ENCODE data around the gene CRB3.

Gene CRB3

DNA sequence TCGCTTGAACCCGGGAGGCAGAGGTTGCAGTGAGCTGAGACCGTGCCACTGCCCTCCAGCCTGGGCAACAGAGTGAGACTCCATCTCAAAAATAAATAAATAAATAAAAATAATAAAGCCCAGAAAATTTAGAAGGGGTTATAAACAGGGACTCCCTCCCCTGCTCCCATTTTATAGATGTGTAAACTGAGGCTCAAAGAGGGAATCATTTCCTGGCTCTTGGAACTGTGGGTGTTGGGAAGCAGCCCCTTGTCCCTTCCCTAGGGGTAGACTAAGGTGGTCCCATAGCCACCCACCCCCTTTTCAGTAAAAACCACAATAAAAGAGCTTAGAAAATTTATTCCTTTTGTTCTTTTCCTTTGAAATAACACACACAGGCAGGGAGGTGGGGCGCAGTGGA is 24.3 kb upstream of the CRB3 start:
- H3K4me3 ChIP-seq (ENCODE audit: low read length), result no peak overlapping the region
- H3K9me3 ChIP-seq (ENCODE audit: control insufficient read depth, insufficient read depth, low read length), result peaks cover 1% of the 10 kb centered on the region; the same call in 1 of the 2 replicates
- no CpG with 5 or more reads among the region's 4 CpGs for WGBS (ENCODE audit: insufficient coverage, insufficient read length)

DNA sequence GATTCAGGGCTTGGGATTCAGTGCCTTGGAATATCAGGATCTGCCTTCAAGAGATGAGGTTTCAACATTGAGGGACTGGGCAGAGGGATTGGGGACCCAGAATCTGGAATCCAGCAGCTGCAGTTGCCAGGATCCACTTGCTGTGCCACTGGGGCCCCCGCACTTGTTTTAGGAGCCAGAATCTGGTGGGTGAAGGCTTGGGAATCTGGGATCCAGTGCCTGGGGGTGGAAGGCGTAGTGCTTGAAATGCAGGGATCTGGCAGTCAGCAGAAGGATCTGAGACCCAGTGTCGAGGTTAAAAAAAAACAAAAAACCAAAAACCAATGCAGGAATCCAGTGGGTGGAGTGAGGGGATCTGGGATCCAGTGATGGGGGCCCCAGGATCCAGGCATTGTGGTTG is 23.2 kb upstream of the CRB3 start:
- H3K27me3 ChIP-seq (ENCODE audit: control insufficient read depth, insufficient read depth, low read length), result no peaks in the 10 kb centered on the region
- WGBS (ENCODE audit: insufficient coverage, insufficient read length), result no CpG with 5 or more reads among the region's 3 CpGs
- no peaks in the 10 kb centered on the region for H3K4me1 ChIP-seq (ENCODE audit: control insufficient read depth, insufficient read depth, low read length)
- H3K4me3 ChIP-seq (ENCODE audit: low read length), result no peak overlapping the region
- no peaks in the 10 kb centered on the region for H3K36me3 ChIP-seq (ENCODE audit: control insufficient read depth, insufficient read depth, low read length)
- H3K9me3 ChIP-seq (ENCODE audit: control insufficient read depth, insufficient read depth, low read length), result peaks cover 1% of the 10 kb centered on the region; the same call in 1 of the 2 replicates
- no peak for DNase-seq (ENCODE audit: low read depth, low spot score)
- H3K27ac ChIP-seq (ENCODE audit: low read length), result no peak overlapping the region

More for the DNA sequence above, 24.3 kb upstream of the CRB3 start:
- Histone ChIP-seq H3K27me3 (ENCODE audit: control insufficient read depth, insufficient read depth, low read length) (no peaks in the 10 kb centered on the region), H3K36me3 (ENCODE audit: control insufficient read depth, insufficient read depth, low read length) (no peaks in the 10 kb centered on the region), H3K4me1 (ENCODE audit: control insufficient read depth, insufficient read depth, low read length) (no peaks in the 10 kb centered on the region), H3K27ac (ENCODE audit: low read length) (no peak overlapping the region)
- DNase-seq (ENCODE audit: low read depth, low spot score), result no peak

DNA sequence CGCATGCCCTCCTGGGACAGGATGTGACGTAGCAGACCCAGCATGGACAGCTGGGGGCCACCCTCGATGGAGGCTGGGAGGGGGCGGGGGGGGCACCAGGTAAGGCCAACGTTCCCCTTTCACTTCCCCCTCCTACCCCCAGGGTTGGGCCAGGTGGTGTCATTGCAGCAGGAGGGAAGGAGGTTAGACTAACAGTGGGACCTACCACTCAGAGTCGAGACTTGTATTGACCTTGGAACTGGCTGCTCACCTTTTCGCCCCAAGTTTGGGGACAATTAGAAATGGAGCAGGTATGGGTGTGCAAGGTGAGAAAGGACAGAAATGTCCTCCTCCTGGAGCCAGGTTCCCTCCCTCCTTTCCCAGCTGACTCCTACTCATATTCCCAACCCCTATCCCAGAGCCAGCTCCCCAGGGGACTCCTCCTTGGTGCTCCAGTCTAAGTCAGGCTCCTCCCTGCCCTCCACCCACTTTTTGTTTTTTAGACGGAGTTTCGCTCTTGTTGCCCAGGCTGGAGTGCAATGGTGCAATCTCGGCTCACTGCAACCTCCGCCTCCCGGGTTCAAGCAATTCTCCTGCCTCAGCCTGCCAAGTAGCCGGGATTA is 21.9 kb upstream of the CRB3 start:
- Histone ChIP-seq H3K27ac (ENCODE audit: low read length) (no peak overlapping the region), H3K4me1 (ENCODE audit: control insufficient read depth, insufficient read depth, low read length) (no peaks in the 10 kb centered on the region), H3K4me3 (ENCODE audit: low read length) (no peak overlapping the region), H3K9me3 (ENCODE audit: control insufficient read depth, insufficient read depth, low read length) (no peaks in the 10 kb centered on the region), H3K36me3 (ENCODE audit: control insufficient read depth, insufficient read depth, low read length) (no peaks in the 10 kb centered on the region), H3K27me3 (ENCODE audit: control insufficient read depth, insufficient read depth, low read length) (no peaks in the 10 kb centered on the region)
- WGBS (ENCODE audit: insufficient coverage, insufficient read length), result no CpG with 5 or more reads among the region's 13 CpGs
- no peak for DNase-seq (ENCODE audit: low read depth, low spot score)

DNA sequence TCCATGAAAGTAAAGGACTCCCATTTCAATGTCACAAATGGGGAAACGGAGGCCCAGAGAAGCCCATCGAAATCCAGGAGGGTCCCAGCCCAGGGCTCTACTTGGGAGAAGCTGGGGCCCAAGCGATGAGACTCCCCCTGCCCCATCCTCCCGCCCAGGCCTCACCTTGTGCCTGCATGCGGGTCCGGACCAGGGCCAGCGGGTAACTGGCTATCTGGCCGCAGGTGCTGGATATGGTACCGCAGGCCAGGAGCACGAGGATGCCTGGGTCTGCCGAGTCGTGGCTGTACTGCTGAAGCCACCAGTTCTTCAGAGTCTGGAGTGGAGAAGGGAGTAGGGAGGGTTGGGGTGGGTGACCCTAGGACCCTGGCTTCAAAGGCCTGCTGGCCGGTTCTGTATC is 20.1 kb upstream of the CRB3 start:
- Histone ChIP-seq H3K36me3 (ENCODE audit: control insufficient read depth, insufficient read depth, low read length) (no peaks in the 10 kb centered on the region), H3K27me3 (ENCODE audit: control insufficient read depth, insufficient read depth, low read length) (no peaks in the 10 kb centered on the region), H3K9me3 (ENCODE audit: control insufficient read depth, insufficient read depth, low read length) (no peaks in the 10 kb centered on the region), H3K4me1 (ENCODE audit: control insufficient read depth, insufficient read depth, low read length) (no peaks in the 10 kb centered on the region), H3K4me3 (ENCODE audit: low read length) (no peak overlapping the region), H3K27ac (ENCODE audit: low read length) (no peak overlapping the region)
- no peak for DNase-seq (ENCODE audit: low read depth, low spot score)
- no CpG with 5 or more reads among the region's 13 CpGs for WGBS (ENCODE audit: insufficient coverage, insufficient read length)

DNA sequence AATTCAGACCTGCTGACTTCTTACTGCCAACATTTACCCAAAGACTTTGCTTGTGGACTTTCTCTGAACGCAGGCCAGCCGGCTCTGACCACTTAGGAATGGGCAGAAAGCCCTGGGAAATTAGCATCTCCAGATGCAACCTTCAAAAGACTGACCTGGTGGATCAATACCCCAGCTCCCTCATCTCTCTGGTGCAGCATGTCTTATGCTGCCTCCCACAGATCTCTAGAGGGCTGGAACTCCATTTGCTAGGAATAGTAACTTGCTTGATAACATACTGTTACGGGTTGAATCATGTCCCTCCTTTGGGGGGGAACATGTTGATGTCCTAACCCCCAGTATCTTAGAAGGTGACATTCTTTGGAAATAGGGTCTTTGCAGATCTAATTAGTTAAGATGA is 17.6 kb upstream of the CRB3 start:
- Histone ChIP-seq H3K4me3 (ENCODE audit: low read length) (no peak overlapping the region), H3K9me3 (ENCODE audit: control insufficient read depth, insufficient read depth, low read length) (no peaks in the 10 kb centered on the region), H3K27ac (ENCODE audit: low read length) (no peak overlapping the region), H3K27me3 (ENCODE audit: control insufficient read depth, insufficient read depth, low read length) (no peaks in the 10 kb centered on the region), H3K36me3 (ENCODE audit: control insufficient read depth, insufficient read depth, low read length) (no peaks in the 10 kb centered on the region; the same call in 1 of the 2 replicates), H3K4me1 (ENCODE audit: control insufficient read depth, insufficient read depth, low read length) (no peaks in the 10 kb centered on the region)
- no CpG with 5 or more reads among the region's 3 CpGs for WGBS (ENCODE audit: insufficient coverage, insufficient read length)
- DNase-seq (ENCODE audit: low read depth, low spot score), result no peak

DNA sequence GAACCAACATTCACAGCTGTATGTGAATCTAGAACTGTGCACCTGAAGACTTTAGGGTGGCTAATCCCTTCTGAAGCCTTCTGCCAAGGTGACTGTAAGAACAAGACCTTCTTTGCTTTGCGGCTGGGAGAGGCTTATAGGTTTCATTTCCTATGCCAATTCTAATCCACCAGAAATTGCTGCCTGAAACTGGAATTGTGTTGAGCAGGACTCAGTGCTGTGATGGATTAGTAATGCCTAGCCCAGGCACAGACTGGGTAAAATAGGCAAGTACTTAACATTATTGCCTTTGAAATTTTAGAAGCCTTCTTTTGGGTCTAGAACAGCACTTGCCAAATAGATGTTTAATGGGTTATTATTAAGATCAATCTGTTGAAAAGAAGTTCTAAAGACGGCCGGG is 16.0 kb upstream of the CRB3 start:
- no peaks in the 10 kb centered on the region for H3K9me3 ChIP-seq (ENCODE audit: control insufficient read depth, insufficient read depth, low read length)
- DNase-seq (ENCODE audit: low read depth, low spot score), result no peak
- no peak overlapping the region for H3K4me3 ChIP-seq (ENCODE audit: low read length)
- no peak overlapping the region for H3K27ac ChIP-seq (ENCODE audit: low read length)
- H3K4me1 ChIP-seq (ENCODE audit: control insufficient read depth, insufficient read depth, low read length), result no peaks in the 10 kb centered on the region
- no peaks in the 10 kb centered on the region; the same call in 1 of the 2 replicates for H3K36me3 ChIP-seq (ENCODE audit: control insufficient read depth, insufficient read depth, low read length)
- WGBS (ENCODE audit: insufficient coverage, insufficient read length), result no CpG with 5 or more reads among the region's 3 CpGs
- no peaks in the 10 kb centered on the region for H3K27me3 ChIP-seq (ENCODE audit: control insufficient read depth, insufficient read depth, low read length)

DNA sequence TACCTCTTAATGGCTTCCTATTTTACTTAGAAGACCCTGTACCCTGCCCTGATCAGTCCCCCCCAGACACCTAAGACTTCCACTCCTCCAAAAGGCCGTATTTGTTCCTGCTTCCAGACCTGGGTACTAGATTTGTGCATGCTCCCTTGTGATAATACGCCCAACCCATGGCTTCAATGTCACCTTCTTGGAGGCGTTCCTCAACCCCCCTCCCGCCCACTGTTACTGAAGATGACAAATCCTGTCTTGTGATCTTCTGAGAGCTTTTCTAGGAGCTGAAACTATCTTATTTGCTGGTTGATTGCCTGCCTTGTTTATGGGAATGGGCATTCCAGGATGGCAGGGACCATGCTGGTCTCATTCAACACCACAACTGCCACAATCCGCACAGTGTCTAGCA is 13.9 kb upstream of the CRB3 start:
- H3K36me3 ChIP-seq (ENCODE audit: control insufficient read depth, insufficient read depth, low read length), result peaks cover 9% of the 10 kb centered on the region
- no peak overlapping the region for H3K4me3 ChIP-seq (ENCODE audit: low read length)
- H3K27ac ChIP-seq (ENCODE audit: low read length), result no peak overlapping the region
- no CpG with 5 or more reads among the region's 5 CpGs for WGBS (ENCODE audit: insufficient coverage, insufficient read length)
- no peaks in the 10 kb centered on the region for H3K4me1 ChIP-seq (ENCODE audit: control insufficient read depth, insufficient read depth, low read length)
- no peak for DNase-seq (ENCODE audit: low read depth, low spot score)
- no peaks in the 10 kb centered on the region for H3K27me3 ChIP-seq (ENCODE audit: control insufficient read depth, insufficient read depth, low read length)
- H3K9me3 ChIP-seq (ENCODE audit: control insufficient read depth, insufficient read depth, low read length), result peaks cover 2% of the 10 kb centered on the region; the same call in 1 of the 2 replicates

DNA sequence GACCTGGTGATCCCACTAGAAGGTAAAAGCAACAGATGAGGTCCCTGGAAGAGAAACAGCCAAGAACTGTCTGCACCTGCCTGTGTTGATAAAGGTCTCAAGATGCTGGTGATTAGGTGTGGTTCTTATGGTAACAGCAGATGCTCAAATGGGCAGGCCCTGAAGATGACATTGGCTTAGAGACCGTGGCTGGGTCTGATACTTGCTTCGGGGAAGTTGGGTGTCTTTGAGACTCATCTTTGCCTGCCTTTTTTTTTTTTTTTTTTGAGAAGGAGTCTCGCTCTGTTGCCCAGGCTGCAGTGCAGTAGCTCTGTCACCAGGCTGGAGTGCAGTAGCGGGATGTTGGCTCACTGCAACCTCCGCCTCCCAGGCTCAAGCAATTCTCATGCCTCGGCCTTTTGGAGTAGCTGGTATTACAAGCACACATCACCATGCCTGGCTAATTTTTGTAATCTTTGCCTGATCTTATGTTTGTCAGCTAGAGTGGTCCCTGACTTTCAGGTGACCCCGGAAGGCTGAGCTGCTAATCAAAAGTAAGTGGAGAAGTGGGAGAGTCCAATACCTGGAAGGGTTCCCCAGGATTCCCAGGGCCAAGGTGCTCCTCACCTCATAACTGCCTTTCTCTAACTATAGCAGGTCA is 12.4 kb upstream of the CRB3 start:
- WGBS (ENCODE audit: insufficient coverage, insufficient read length), result no CpG with 5 or more reads among the region's 7 CpGs

DNA sequence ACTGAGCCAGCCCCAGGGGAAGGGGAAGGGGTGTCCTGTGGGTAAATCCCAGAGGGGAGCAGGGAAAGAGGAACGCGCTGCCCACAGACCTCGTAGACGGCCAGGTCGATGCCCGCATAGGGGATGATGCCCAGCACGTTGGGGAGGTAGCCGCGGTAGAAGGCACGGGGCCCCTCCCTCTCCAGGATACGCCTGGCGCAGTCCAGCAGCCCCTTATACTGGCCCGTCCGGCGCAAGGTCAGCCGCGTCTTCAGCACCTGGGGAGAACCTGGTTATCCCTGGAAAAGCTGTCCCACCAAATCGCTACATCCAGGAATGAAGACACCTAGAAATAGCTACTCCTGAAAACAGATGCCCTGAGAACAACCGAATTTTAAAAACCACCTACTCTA is 11.9 kb upstream of the CRB3 start:
- Histone ChIP-seq H3K9me3 (ENCODE audit: control insufficient read depth, insufficient read depth, low read length) (peaks cover 2% of the 10 kb centered on the region; the same call in 1 of the 2 replicates), H3K4me1 (ENCODE audit: control insufficient read depth, insufficient read depth, low read length) (no peaks in the 10 kb centered on the region), H3K36me3 (ENCODE audit: control insufficient read depth, insufficient read depth, low read length) (peaks cover 9% of the 10 kb centered on the region), H3K27ac (ENCODE audit: low read length) (no peak overlapping the region), H3K4me3 (ENCODE audit: low read length) (no peak overlapping the region), H3K27me3 (ENCODE audit: control insufficient read depth, insufficient read depth, low read length) (no peaks in the 10 kb centered on the region)
- WGBS (ENCODE audit: insufficient coverage, insufficient read length), result no CpG with 5 or more reads among the region's 19 CpGs
- no peak for DNase-seq (ENCODE audit: low read depth, low spot score)

More for the DNA sequence above, 12.4 kb upstream of the CRB3 start:
- DNase-seq (ENCODE audit: low read depth, low spot score), result no peak
- no peak overlapping the region for H3K4me3 ChIP-seq (ENCODE audit: low read length)
- H3K27me3 ChIP-seq (ENCODE audit: control insufficient read depth, insufficient read depth, low read length), result no peaks in the 10 kb centered on the region
- H3K27ac ChIP-seq (ENCODE audit: low read length), result no peak overlapping the region
- H3K36me3 ChIP-seq (ENCODE audit: control insufficient read depth, insufficient read depth, low read length), result peaks cover 9% of the 10 kb centered on the region
- peaks cover 2% of the 10 kb centered on the region; the same call in 1 of the 2 replicates for H3K9me3 ChIP-seq (ENCODE audit: control insufficient read depth, insufficient read depth, low read length)
- no peaks in the 10 kb centered on the region for H3K4me1 ChIP-seq (ENCODE audit: control insufficient read depth, insufficient read depth, low read length)

DNA sequence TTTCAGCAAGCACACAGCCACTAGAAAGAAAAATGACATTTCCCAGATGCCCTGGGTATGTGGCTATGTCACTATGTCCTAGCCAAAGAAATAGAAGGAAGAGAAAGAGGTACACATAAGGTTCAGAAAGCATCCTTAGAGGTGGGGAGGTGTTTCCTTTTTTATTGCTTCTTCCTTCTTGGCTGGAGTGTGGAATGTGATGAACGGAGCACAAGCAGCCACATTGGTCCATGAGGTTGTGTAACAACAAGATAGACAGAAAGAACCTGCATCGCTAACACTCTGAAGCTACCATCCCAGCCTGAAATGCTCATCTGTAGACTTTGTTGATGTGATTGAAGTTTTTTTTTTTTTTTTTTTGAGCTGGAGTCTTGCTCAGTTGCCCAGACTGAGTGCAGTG is 11.2 kb upstream of the CRB3 start:
- Histone ChIP-seq H3K27me3 (ENCODE audit: control insufficient read depth, insufficient read depth, low read length) (no peaks in the 10 kb centered on the region), H3K9me3 (ENCODE audit: control insufficient read depth, insufficient read depth, low read length) (peaks cover 2% of the 10 kb centered on the region; the same call in 1 of the 2 replicates), H3K36me3 (ENCODE audit: control insufficient read depth, insufficient read depth, low read length) (peaks cover 9% of the 10 kb centered on the region), H3K4me1 (ENCODE audit: control insufficient read depth, insufficient read depth, low read length) (0 out of 2 replicates have a peak, but pooled peaks cover 1% of the 10 kb centered on the region), H3K4me3 (ENCODE audit: low read length) (no peak overlapping the region), H3K27ac (ENCODE audit: low read length) (no peak overlapping the region)
- WGBS (ENCODE audit: insufficient coverage, insufficient read length), result no CpG with 5 or more reads among the region's 2 CpGs
- no peak for DNase-seq (ENCODE audit: low read depth, low spot score)

Measured in iPS DF 6.9 (cell line).